Muscle of leg (tissue), 11 donors: Measurements from ENCODE around the gene LARP4B. TPM values are rescaled to one million over a fixed set of nuclear protein-coding genes. Genes with fewer than 3 reads are reported as not detected.

Experiments
- DNase-seq: peaks from one replicate; pipeline ENCODE4 v3.0.0; 2013
- H3K27ac ChIP-seq: one replicate; pipeline ENCODE4 v1.5.1; 2013; ENCODE audit warnings: mild to moderate bottlenecking, low read length, control low read depth
- H3K27me3 ChIP-seq: one replicate; pipeline ENCODE4 v1.6.1; 2013; ENCODE audit warnings: low read length; ENCODE audit not compliant: control insufficient read depth, insufficient read depth
- H3K36me3 ChIP-seq: one replicate; pipeline ENCODE4 v1.6.1; 2013; ENCODE audit warnings: low read length; ENCODE audit not compliant: control insufficient read depth, insufficient read depth
- H3K4me1 ChIP-seq: one replicate; pipeline ENCODE4 v1.6.1; 2013; ENCODE audit warnings: low read length; ENCODE audit not compliant: control insufficient read depth, insufficient read depth
- H3K4me3 ChIP-seq: one replicate; pipeline ENCODE4 v1.5.1; 2013; ENCODE audit warnings: low read length, control low read depth
- H3K9me3 ChIP-seq: replicated peaks from 2 replicates; pipeline ENCODE4 v1.6.1; 2013; ENCODE audit warnings: low read depth, low read length; ENCODE audit not compliant: control insufficient read depth
- WGBS: methylation state at CpG from one replicate; pipeline ENCODE4 v1.1.5; 2013; ENCODE audit warnings: missing lambda C conversion rate; ENCODE audit not compliant: insufficient coverage; 5-methylcytosine and 5-hydroxymethylcytosine counted together
- polyA plus RNA-seq, 8 donors: library from polyadenylated mRNA; unstranded; fragments of 120-200 nt; gene quantifications; one replicate each; pipeline versions ENCODE4 v1.2.1 to v1.2.3, GENCODE V29; 2013; ENCODE audit warnings: inconsistent platforms in 1 of 8, low replicate concordance in 1 of 8; ENCODE audit not compliant: insufficient read length in 8 of 8, insufficient read depth in 1 of 8
- total RNA-seq: library from RNA; stranded (reverse); fragments of 120-200 nt; gene quantifications from one replicate; pipeline ENCODE4 v1.2.4, GENCODE V29; 2013

The LARP4B gene
- total and polyA plus RNA-seq, 9 donors: 35.8 to 84.5 (median 54.8) TPM

DNA sequence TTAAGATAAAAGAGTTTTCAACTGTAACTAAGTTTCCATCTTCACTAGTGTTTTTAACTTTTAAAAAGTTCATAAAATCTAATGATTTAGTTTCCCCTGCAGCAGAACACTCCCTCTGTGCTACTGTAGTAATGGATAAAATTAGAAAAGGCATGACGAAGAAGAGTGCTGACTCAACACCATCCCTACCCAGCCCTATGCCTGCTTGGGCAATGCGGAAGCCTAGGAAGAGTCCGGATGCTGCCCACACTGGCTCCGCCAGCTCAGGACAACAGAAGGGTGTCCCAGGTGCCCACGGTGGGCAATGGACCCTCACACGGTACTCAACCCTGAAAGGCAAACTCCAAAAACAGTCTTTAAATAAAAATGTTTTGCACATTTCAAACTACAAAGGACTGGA lies 118.2 kb downstream of the LARP4B start:
- WGBS: 100% methylated on average over 3 of the region's 6 CpGs
- no peak for DNase-seq
- H3K27me3 ChIP-seq: no peaks in the 10 kb centered on the region
- peaks cover 67% of the 10 kb centered on the region for H3K36me3 ChIP-seq
- H3K9me3 ChIP-seq: no peaks in the 10 kb centered on the region
- no peak overlapping the region for H3K27ac ChIP-seq
- H3K4me1 ChIP-seq: no peaks in the 10 kb centered on the region
- no peak overlapping the region for H3K4me3 ChIP-seq

DNA sequence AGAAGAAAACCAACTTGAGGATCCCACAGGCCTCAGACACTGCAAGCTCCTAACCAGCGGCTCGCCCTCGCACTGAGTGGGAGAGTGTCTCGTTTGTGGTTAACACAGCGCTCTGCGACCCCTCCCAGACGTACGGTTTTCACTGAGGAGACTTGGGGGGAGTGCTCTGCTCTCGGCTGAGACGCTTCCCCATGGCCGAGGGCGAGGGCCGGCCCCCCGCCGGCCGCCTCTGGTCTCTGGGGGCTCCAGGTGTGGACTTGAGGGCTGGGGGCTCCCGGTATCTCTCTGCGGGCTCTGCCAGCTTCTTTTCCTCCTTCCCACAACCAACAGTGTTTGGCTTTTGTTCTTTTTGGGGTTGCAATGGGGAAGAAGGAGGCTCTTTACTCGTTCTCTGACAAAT lies 118.7 kb downstream of the LARP4B start:
- Histone ChIP-seq H3K4me1 (no peaks in the 10 kb centered on the region), H3K27me3 (no peaks in the 10 kb centered on the region), H3K9me3 (no peaks in the 10 kb centered on the region), H3K27ac (no peak overlapping the region), H3K36me3 (peaks cover 69% of the 10 kb centered on the region), H3K4me3 (no peak overlapping the region)
- DNase-seq: no peak
- no CpG with 5 or more reads among the region's 19 CpGs for WGBS

DNA sequence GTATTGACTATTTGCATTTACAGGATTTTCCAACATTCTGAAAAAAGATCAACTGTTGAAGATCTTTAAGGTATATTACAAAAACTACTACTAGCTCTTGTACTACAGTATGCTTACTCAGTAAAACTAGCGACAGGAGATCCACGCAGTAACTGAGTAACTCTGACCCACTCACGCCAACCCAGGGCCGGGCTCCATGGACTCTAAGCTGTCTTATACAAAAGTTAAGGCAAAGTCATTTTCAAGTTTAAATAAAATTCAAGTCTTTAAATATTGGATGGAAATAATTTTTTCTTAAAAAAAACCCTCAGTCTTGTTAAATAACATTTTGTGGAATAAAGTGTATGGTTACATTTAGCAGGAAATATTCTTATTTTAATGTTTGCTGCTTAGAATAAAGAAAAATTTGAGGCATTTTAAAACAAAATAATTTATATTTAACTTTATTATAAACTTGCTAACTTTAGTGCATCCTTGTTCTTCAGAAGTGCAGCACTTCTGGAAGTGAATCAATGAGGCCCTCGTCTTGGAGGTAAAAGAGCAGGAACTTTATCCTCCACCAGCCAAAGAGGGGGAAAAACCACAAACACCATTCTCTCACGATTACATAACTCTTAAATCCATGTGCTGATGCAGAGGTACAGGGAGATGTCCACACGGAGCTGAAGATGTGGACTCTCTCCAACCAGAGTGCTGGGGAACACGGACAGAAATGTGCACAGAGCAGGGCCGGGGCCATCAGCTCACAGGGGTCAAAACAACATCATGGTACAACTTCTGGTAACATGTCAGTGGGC lies 119.9 kb downstream of the LARP4B start:
- H3K4me3 ChIP-seq: no peak overlapping the region
- H3K9me3 ChIP-seq: no peaks in the 10 kb centered on the region
- H3K27ac ChIP-seq: no peak overlapping the region
- peaks cover 1% of the 10 kb centered on the region for H3K4me1 ChIP-seq
- peaks cover 69% of the 10 kb centered on the region for H3K36me3 ChIP-seq
- 76% methylated on average over 2 of the region's 9 CpGs for WGBS
- no peaks in the 10 kb centered on the region for H3K27me3 ChIP-seq
- no peak for DNase-seq

DNA sequence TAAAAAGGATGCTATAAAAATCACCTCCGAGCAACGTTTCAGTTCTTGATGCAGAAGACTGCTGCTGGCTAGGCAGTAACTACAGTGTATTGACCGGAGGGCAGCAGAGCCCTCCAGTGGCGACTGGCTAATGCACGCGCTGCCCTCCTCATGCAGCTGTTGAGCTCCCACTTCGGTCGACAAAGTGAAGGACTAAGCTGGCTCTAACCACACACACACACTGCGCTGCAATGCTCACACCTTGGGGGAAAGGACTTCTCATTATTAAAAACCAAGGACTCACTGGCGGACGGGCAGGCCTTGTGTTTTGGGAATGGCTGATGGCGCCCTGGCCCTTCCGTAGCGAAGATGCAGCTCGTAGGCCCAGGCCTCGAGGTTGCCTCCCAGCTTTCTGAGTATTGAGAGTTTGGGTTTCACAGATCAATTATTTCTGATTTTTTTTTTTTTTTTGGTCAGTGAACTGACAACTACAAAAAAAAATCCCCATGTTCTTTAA lies 121.1 kb downstream of the LARP4B start:
- 51% methylated on average over 4 of the region's 16 CpGs for WGBS
- Histone ChIP-seq H3K9me3 (no peaks in the 10 kb centered on the region), H3K4me3 (no peak overlapping the region), H3K27ac (no peak overlapping the region), H3K27me3 (no peaks in the 10 kb centered on the region), H3K36me3 (peaks cover 64% of the 10 kb centered on the region), H3K4me1 (peaks cover 6% of the 10 kb centered on the region)
- DNase-seq: peak; percentile 61

DNA sequence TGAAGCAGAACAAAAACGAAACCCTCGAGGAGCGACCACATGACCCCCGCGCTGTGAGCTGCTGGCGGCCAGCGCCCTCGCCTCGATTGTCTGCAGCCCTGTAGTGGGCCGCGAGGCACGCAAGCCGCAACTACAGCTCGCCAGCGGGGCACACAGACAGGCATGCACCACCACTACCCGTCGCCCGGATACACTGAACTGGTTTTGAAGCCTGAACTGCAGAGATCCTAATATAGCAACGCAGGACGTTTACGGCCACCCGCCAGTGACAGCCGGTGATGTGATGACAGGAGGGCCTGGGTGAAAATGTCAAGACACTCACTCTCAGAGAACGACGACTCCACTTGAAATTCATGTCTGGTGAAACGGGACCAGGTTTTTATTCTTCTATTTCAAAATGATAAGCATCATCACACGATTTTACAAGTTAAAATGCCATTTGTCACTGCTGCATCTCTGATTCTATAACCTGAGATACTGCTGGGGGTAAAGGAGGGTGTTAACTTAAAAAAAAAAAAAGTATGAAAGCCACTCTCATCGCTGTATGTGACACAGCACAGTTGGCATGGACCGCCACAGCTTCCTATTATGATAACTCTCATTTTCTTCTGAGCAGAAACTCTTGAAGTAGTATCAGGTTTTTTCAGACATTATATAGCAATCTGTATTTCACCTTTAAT lies 121.7 kb downstream of the LARP4B start:
- peaks cover 6% of the 10 kb centered on the region for H3K4me1 ChIP-seq
- peaks cover 59% of the 10 kb centered on the region for H3K36me3 ChIP-seq
- H3K27ac ChIP-seq: peak overlapping the region; percentile 25
- no peak overlapping the region for H3K4me3 ChIP-seq
- H3K27me3 ChIP-seq: no peaks in the 10 kb centered on the region
- no peak for DNase-seq
- WGBS: 94% methylated on average over 22 of the region's 29 CpGs
- H3K9me3 ChIP-seq: no peaks in the 10 kb centered on the region

DNA sequence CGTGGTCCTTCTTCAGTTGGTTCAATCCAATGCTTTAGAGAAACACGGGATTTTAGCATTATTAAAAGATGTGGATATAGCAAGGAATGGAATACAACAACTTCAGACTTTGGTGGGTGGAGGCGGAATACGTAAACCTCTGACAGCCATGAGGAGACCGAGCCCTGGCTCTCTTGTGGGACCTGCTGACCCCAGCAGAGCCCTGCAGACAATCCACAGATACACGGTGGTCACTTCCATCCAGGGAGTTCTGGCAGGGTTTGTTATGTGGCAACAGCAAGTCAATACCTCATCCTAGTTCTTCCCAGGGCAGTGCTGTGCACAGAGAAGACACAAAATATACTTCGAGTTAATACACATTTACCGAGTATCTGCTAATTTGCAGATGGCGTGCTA lies 123.5 kb downstream of the LARP4B start:
- H3K27me3 ChIP-seq: no peaks in the 10 kb centered on the region
- no peak overlapping the region for H3K4me3 ChIP-seq
- 91% methylated on average over 6 of the region's 9 CpGs for WGBS
- H3K4me1 ChIP-seq: peaks cover 11% of the 10 kb centered on the region
- H3K9me3 ChIP-seq: no peaks in the 10 kb centered on the region
- H3K36me3 ChIP-seq: peaks cover 47% of the 10 kb centered on the region
- no peak overlapping the region for H3K27ac ChIP-seq
- DNase-seq: no peak

DNA sequence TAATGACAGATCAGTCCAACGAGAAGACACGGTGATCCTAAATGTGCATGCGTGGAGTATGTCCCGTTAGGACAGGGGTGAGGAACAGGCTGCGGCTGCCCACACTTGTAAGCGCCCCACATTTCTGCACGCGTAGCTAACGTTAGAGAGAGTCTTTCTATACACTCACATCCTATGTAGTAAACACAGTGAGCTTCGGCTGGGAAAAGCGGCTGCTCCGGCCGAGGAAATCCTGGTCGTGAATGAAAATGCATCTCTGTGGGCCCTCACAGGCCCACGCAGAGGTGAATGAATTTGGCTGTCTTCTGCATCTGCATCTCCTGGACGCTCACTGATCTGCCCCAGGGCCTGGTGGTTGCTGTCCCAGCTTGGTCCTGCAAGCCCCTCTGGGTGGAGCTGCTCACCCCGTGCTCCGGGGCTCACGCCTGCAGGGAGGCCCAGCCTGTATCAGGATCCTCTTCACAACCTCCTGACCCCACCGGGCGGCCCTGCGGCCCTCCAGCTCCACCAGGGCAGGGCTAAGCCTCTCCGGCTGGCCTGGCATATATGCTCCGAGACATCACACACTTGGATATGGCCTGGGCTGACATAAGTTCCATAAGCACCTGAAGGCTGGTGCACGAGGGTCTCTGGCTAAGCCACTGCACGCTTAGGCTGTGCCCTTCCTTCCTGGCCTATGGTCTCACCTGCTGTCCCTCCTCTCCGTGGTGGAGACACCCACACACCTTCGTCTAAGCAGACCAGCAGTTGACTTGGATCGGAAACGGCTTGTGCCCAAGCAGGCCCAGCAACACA lies 124.1 kb downstream of the LARP4B start:
- 87% methylated on average over 27 of the region's 30 CpGs for WGBS
- Histone ChIP-seq H3K36me3 (peaks cover 41% of the 10 kb centered on the region), H3K9me3 (no peaks in the 10 kb centered on the region), H3K4me1 (peaks cover 11% of the 10 kb centered on the region), H3K27ac (no peak overlapping the region), H3K27me3 (no peaks in the 10 kb centered on the region), H3K4me3 (no peak overlapping the region)
- no peak for DNase-seq

DNA sequence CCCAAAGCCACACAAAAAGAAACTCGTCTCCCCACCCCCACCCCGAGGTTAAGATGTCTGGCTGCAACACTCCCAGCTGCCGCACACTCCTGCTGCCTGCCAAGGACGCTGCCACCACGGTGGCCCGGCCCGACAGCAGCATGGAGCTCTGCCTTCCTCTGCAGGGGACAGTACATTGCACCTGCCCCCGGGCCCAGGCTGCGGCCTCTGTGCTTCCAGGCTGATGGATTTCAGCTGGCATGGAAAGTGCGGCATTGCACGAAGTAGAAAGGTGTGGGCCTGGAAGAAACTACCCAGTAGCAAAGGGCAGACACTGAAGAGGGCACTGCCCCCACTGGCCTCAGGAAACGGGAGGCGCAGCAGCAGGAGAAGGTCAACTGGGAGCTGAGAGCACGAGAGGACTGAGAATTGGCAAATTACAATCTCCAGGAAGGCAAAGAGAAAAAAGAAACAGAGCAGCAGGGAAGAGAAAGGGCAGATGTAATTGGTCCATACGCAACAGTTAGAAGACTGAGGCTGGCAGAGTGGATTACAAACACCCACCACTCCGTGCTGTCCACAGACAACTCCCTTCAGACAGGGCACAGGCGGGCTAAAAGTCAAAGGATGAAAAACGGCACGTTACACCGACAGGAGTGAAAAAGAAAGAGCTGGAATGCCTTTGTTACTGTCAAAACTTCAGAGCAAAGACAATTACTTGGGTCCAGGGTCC lies 124.9 kb downstream of the LARP4B start:
- no peak overlapping the region for H3K27ac ChIP-seq
- no peak for DNase-seq
- WGBS: 79% methylated on average over 18 of the region's 20 CpGs

DNA sequence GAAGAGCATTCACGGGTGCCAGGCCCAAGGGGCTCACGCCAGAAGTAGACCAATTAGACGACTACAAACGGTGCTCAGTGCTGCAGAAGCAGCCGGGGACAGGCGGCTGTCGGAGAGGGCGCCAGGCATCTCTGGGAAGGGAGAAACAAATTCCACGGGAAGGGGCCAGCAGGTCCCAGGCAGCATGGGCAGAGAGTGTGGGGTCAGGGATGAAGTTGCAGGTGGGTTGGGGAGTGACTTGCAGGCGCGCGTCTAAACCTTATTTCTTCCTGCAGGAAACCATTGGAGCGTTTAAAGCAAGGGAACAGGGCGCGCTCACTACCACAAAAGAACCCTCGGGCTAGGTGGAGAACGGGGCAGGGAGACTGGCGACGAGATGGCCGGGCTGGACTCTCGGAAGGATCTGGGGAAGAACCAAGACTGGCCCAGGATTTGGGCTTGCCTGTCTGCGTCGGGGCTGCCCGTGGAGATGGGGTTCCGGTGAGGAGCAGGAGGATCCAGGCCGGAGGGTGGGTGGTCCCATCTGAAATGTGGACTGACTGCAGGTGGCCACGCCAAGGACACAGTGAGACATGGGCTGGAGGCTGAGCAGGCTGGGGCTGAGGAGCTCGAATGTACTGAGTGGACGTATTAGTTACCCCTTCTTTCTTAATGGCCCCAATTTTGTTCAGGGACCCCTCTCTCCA lies 125.7 kb downstream of the LARP4B start:
- H3K36me3 ChIP-seq: peaks cover 34% of the 10 kb centered on the region

More for the DNA sequence above, 124.9 kb downstream of the LARP4B start:
- Histone ChIP-seq H3K9me3 (no peaks in the 10 kb centered on the region), H3K4me3 (no peak overlapping the region), H3K27me3 (no peaks in the 10 kb centered on the region), H3K36me3 (peaks cover 34% of the 10 kb centered on the region), H3K4me1 (peaks cover 11% of the 10 kb centered on the region)

More for the DNA sequence above, 125.7 kb downstream of the LARP4B start:
- WGBS: 88% methylated on average over 28 of the region's 29 CpGs
- DNase-seq: no peak
- Histone ChIP-seq H3K4me3 (no peak overlapping the region), H3K4me1 (peaks cover 11% of the 10 kb centered on the region), H3K27me3 (no peaks in the 10 kb centered on the region), H3K9me3 (no peaks in the 10 kb centered on the region), H3K27ac (no peak overlapping the region)
